Heart right ventricle (tissue), 16 donors: ENCODE results near the gene SARDH. TPM values are rescaled to one million over a fixed set of nuclear protein-coding genes. Genes with fewer than 3 reads are reported as not detected.
"Not testable (repeated sequence)": the region's sequence is repeated elsewhere in the genome, so short reads cannot be mapped to it uniquely, and the experiment has no call there.

Experiments used
- ATAC-seq, 8 donors: fragments of 200-7000 bp; cut with Tn5 transposase; one replicate each; pipeline ENCODE4 v1.9.1; 2020; ENCODE audit warnings: mild to moderate bottlenecking in 8 of 8, moderate library complexity in 8 of 8, moderate number of reproducible peaks in 1 of 8
- DNase-seq, 2 donors: peaks; one replicate each; pipeline ENCODE4 v3.0.0-alpha.2; 2020
- H3K27ac ChIP-seq, 10 donors: fragments of 200-600 bp; sonication (generic) in 2 of 10; one replicate each; pipeline versions ENCODE4 v1.5.0 to v1.8.0; 2020 to 2022; ENCODE audit warnings: mild to moderate bottlenecking in 3 of 10
- H3K27me3 ChIP-seq, 7 donors: fragments of 200-600 bp; one replicate each; pipeline ENCODE4 v1.8.0; 2021 to 2022; ENCODE audit warnings: mild to moderate bottlenecking in 2 of 7
- H3K36me3 ChIP-seq, 9 donors: fragments of 200-600 bp; sonication (generic) in 1 of 9; one replicate each; pipeline versions ENCODE4 v1.5.0 to v1.8.0; 2020 to 2022; ENCODE audit warnings: mild to moderate bottlenecking in 2 of 9
- H3K4me1 ChIP-seq, 9 donors: fragments of 200-600 bp; sonication (generic) in 1 of 9; one replicate each; pipeline versions ENCODE4 v1.5.0 to v1.8.0; 2020 to 2022; ENCODE audit warnings: mild to moderate bottlenecking in 4 of 9
- H3K4me3 ChIP-seq, 10 donors: fragments of 200-600 bp; sonication (generic) in 2 of 10; one replicate each; pipeline versions ENCODE4 v1.5.0 to v1.8.0; 2020 to 2022; ENCODE audit warnings: mild to moderate bottlenecking in 7 of 10, moderate library complexity in 2 of 10
- H3K9me3 ChIP-seq, 11 donors: fragments of 200-600 bp in 10 of 11; sonication (generic) in 2 of 11; one replicate each; pipeline versions ENCODE4 v1.5.0 to v1.8.0; 2013 to 2022; ENCODE audit warnings: mild to moderate bottlenecking in 2 of 11, control low read depth in 1 of 11, moderate library complexity in 1 of 11
- CTCF ChIP-seq, 9 donors: fragments of 200-600 bp; sonication (generic) in 2 of 9; IDR thresholded peaks; one replicate each; pipeline versions ENCODE4 v1.5.0 to v1.8.0; 2021 to 2022; ENCODE audit warnings: antibody characterized with exemption in 9 of 9, mild to moderate bottlenecking in 5 of 9, moderate library complexity in 1 of 9
- WGBS, 2 donors: extraction: QIAGEN DNeasy Blood & Tissue Kit; methylation state at CpG; one replicate each; pipeline ENCODE4 v1.1.7; 2013; ENCODE audit warnings: inconsistent platforms in 1 of 2; 5-methylcytosine and 5-hydroxymethylcytosine counted together
- intact Hi-C, 10 donors: fragments of 100-400 bp; cut with DNase I; formaldehyde crosslinking; loops; one replicate each; pipeline versions ENCODE4 v1.11.1 to v1.14.2; 2022
- polyA plus RNA-seq, 2 donors: library from polyadenylated mRNA; stranded (reverse); fragments of 200-250 nt; gene quantifications; one replicate each; pipeline ENCODE4 v1.2.3, GENCODE V29; 2013
- total RNA-seq, 10 donors: library from RNA; stranded (reverse); fragmentation: NEBNext Ultra II Directional in 3 of 10; extraction: Animal tissue kit (Norgen Biotek cat#: 25700) in 3 of 10; gene quantifications; one replicate each; pipeline versions ENCODE4 v1.2.1 to v1.2.4, GENCODE V29; 2021 to 2023
- donor health status: Arrhythmogenic right ventricular cardiomyopathy.
- donor health status: ischemic (EF 13 %, LVEDD 7.1; RV severe dilation, severe dysfunction).
- donor health status: healthy with polysubstance abuse.
- donor health status: DM: no; HTN: yes; CAD: no.
- donor health status: DM: no; HTN: no; CAD: no.
- donor health status: ischemic (EF 25% LVEDD 6.9; RV normal size, moderate dysfunction).
- donor health status: ischemic (EF 25% LVEDD 5.7; RV mildly dilated, moderate dysfunction).
- donor health status: healthy.
- donor health status: DM: yes; HTN: yes; CAD: no.
- donor health status: Ischemic cardiomyopathy.
- donor health status: ischemic (EF 35%, LVEDD 5.7; RV mildly dilated, moderate dysfunction).
- donor health status: nonischemic (EF 11% LVEDD 7.7; RV severe dilation, severe dysfunction).
- donor health status: DM: yes; HTN: yes; CAD: no.
- donor health status: PGD.
- donor health status: ischemic (EF 29% LVEDD 5.4; RV normal size, mild dysfunction).
- donor health status: nonischemic (EF 23%, LVEDD 6.1; RV moderate dilation, normal function).

The SARDH gene
- total and polyA plus RNA-seq, 12 donors = 0.28 to 1.8 (median 0.53) TPM

GRCh38 chr9:133752739-133753446 lies 14.7 kb upstream of the SARDH start:
- H3K4me3 ChIP-seq = no peak overlapping the region
- peaks cover 0 to 53% (median 24%) of the 10 kb centered on the region in 7 donors for H3K27me3 ChIP-seq
- no peak for ATAC-seq
- no peak overlapping the region for H3K27ac ChIP-seq
- TF ChIP-seq CTCF (IDR thresholded peaks at IDR 0.05) = no peak
- DNase-seq = no peak
- no peaks in the 10 kb centered on the region for H3K36me3 ChIP-seq
- no peaks in the 10 kb centered on the region for H3K9me3 ChIP-seq
- intact Hi-C loops = no loop called here
- 65 to 75% methylated on average over 9 of the region's 9 CpGs for WGBS, 2 donors
- peaks cover 0 to 7% (median 0%) of the 10 kb centered on the region in 9 donors for H3K4me1 ChIP-seq

GRCh38 chr9:133750982-133751649 lies 13.0 kb upstream of the SARDH start:
- Histone ChIP-seq H3K27me3 (peaks cover 0 to 49% (median 28%) of the 10 kb centered on the region in 7 donors), H3K27ac (no peak overlapping the region), H3K4me1 (peaks cover 0 to 7% (median 0%) of the 10 kb centered on the region in 9 donors), H3K4me3 (no peak overlapping the region), H3K36me3 (no peaks in the 10 kb centered on the region), H3K9me3 (no peaks in the 10 kb centered on the region)
- DNase-seq (no peak), ATAC-seq (no peak)
- TF ChIP-seq CTCF (IDR thresholded peaks at IDR 0.05) = no peak
- WGBS, 2 donors = 85 to 86% methylated on average over 9 of the region's 9 CpGs
- intact Hi-C loops = no loop called here

- intact Hi-C loops = no loop called here
- Histone ChIP-seq H3K4me3 (no peak overlapping the region), H3K27ac (no peak overlapping the region), H3K9me3 (no peaks in the 10 kb centered on the region), H3K27me3 (peaks cover 0 to 28% (median 18%) of the 10 kb centered on the region in 7 donors), H3K36me3 (no peaks in the 10 kb centered on the region), H3K4me1 (no peaks in the 10 kb centered on the region)
- ATAC-seq (no peak), DNase-seq (no peak)
- no peak for TF ChIP-seq CTCF (IDR thresholded peaks at IDR 0.05)
Observed at GRCh38 chr9:133747309-133747708, 9.2 kb upstream of the SARDH start.

- DNase-seq, H3K4me3 ChIP-seq, ATAC-seq, H3K36me3 ChIP-seq, H3K4me1 ChIP-seq, intact Hi-C loops, H3K9me3 ChIP-seq, H3K27ac ChIP-seq: not testable (repeated sequence)
- peaks cover 0 to 14% (median 8%) of the 10 kb centered on the region in 7 donors for H3K27me3 ChIP-seq
- 95 to 96% methylated on average over 10 to 23 of the region's 31 CpGs for WGBS, 2 donors
Observed at GRCh38 chr9:133744528-133744927, 6.4 kb upstream of the SARDH start.
